ENCODE data around the gene SMC1A.

Gene SMC1A

DNA sequence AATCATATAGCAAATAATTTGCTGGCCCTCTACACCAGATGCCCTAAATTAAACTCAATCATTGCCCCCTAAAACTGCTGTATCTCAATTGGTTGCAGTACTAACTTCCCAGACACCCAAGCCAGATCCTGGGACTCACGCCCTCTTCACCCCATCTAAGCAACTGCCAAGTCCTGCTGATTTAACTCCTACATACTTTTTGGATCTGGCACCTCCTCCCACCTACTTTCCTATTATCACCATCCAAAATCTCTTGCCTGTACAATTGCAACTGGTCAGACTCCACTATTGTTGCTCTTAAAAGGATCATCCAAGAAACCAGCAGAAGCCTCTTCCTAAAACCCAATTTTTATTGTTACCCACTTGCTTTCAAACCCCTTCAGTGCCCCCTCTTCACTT is 16.4 kb upstream of the SMC1A start:
- no peak overlapping the region for H3K4me3 ChIP-seq (ENCODE audit: low read length)
- DNase-seq (ENCODE audit: low read depth), result no peak
- TF ChIP-seq, protein P1, sequence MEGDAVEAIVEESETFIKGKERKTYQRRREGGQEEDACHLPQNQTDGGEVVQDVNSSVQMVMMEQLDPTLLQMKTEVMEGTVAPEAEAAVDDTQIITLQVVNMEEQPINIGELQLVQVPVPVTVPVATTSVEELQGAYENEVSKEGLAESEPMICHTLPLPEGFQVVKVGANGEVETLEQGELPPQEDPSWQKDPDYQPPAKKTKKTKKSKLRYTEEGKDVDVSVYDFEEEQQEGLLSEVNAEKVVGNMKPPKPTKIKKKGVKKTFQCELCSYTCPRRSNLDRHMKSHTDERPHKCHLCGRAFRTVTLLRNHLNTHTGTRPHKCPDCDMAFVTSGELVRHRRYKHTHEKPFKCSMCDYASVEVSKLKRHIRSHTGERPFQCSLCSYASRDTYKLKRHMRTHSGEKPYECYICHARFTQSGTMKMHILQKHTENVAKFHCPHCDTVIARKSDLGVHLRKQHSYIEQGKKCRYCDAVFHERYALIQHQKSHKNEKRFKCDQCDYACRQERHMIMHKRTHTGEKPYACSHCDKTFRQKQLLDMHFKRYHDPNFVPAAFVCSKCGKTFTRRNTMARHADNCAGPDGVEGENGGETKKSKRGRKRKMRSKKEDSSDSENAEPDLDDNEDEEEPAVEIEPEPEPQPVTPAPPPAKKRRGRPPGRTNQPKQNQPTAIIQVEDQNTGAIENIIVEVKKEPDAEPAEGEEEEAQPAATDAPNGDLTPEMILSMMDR (IDR thresholded peaks at IDR 0.05; ENCODE audit: insufficient read depth, low read depth, low read length, missing control alignments), result no peak

DNA sequence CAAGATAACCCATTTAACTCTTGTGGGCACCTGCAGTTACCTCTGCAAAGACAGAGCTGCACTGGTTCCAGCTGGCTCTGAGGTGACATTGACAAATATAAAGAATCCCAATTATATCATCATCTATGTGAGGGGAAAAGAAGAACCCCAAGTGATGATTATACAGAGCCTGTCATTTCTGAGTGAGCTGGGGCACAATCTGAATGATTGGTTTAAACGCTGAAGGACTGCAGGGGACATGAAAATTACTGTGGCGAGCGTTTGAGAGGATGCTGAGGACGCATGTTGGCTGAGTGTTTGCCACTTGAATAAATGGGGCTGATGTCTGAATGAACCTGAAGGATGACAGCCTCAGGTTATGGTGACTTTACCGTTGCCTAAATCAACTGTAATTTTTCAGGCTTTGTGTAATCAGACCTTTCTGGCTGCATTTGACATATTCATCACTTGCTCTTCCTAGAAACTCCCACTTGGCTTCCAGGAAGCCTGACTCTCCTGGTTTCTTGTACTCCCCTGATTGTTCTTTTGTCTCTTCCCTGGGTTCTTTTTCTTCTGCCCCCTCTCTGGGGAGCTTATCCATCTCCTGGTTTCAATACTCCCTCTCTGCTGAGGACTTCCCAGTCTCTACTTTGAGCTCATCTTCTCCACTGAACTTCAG is 15.8 kb upstream of the SMC1A start:
- no peak overlapping the region for H3K4me3 ChIP-seq (ENCODE audit: low read length)
- no peak for DNase-seq (ENCODE audit: low read depth)
- TF ChIP-seq, protein P1 (IDR thresholded peaks at IDR 0.05; ENCODE audit: insufficient read depth, low read depth, low read length, missing control alignments), result no peak

DNA sequence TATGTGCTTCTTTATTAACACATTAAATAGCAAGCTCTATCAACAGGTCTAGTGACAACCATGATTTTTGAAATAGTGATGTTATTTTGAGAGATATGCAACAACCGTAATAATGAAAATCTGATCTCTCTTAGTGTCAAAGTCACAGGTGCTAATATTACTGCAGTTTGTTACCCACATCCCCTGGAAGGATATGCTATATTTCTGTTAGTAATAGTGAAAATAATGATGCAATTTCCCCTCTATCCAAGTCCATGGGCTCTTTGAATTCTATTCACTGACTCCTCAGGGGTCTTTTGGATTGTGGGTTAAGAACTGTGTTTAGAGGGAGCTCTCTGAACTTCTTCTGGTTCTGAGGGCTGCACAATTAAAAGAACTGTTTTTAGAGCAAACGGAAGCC is 14.8 kb upstream of the SMC1A start:
- no peak for DNase-seq (ENCODE audit: low read depth)
- TF ChIP-seq, protein P1 (IDR thresholded peaks at IDR 0.05; ENCODE audit: insufficient read depth, low read depth, low read length, missing control alignments), result no peak
- no peak overlapping the region for H3K4me3 ChIP-seq (ENCODE audit: low read length)

DNA sequence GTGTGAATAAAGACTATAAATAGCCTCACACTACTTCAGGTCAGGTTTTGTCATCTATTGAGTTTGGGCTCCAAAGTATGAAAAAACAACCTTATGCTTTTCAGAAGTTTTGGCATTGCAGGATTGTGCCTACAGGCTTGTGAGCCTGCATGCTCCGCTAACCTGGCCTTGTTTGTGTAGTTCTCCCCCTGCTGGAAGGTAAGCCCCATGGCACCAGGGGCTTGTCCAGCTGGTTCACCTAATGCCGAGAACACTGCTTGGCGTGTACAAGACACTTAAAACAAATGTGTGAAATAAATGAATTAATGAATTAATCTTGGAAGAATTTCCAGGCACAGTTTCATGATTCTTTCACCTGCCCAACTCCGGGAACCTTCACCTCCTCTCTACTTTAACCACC is 13.5 kb upstream of the SMC1A start:
- DNase-seq (ENCODE audit: low read depth), result peak; percentile 76
- TF ChIP-seq, protein P1 (IDR thresholded peaks at IDR 0.05; ENCODE audit: insufficient read depth, low read depth, low read length, missing control alignments), result peak; percentile 87
- H3K4me3 ChIP-seq (ENCODE audit: low read length), result no peak overlapping the region

DNA sequence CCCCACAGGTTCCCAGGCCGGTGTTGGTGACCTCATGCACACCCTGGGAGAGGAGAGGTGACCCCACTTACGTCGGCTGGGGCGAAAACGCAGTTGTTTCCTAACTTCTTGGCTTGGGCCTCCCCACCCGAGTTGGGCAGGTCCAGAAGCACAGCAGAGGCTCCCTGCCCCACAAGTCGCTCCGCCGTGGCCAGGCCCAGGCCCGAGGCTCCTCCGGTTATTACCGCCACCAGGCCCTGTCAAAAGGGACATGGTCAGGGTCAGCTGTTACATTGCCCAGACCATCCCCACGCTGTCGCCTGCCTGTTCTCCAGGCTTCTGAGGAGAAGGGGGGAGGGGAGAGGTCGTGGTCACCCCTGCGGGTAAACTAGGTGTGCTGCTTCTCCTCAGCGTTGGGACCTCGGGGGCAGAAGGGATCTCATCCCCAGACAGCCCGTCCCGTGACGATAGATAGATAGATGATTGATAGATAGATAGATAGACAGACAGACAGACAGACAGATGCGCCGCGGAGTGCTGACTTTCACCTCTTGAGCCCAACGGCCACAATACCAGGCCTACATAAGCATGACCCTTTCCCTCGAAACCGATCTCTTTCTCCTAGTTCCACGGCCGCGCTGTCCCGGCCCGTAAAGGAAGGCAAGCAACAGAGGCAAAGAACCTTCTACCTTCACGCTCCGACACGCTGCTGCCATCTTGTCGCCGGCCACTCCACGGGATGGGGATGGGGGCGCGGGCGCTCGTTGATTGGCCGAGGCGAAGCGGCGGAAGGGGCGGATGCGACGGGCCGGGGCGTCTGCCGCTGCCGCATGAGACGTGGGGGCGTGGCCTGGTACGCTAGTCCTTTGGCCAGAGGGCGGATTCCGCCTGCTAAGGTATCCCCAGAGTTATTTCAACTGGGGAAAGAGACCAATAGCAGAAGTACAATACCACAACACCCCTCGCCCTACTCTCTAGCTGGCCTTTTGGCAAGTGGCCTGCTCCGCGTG is 11.5 kb upstream of the SMC1A start, which contains the start of gene HSD17B10:
Gene HSD17B10 (minus strand): TSS at position 720 of the 989 bp plus-strand sequence. CDS start 25 bp downstream, at position 695.
- DNase-seq (ENCODE audit: low read depth), result peak; percentile 85
- TF ChIP-seq, protein P1 (IDR thresholded peaks at IDR 0.05; ENCODE audit: insufficient read depth, low read depth, low read length, missing control alignments), result no peak
- H3K4me3 ChIP-seq (ENCODE audit: low read length), result peak within 1 kb of the TSS; percentile 76

DNA sequence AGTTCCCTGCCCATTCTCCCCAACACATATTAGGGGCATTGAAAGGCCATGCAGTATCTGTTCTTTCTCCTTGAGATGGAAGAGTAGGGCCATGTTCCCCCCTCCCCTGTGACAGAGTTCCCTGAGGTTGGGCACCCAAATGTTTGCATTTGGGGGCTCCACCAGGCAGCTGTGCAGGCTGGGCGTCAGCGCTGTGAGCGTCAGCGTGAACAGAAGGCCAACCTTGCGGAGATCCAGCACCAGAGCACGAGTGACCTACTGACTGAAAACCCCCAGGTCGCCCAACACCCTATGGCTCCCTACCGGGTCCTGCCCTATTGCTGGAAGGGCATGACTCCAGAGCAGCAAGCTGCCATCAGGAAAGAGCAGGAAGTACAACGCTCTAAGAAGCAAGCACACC is 7.8 kb upstream of the SMC1A start:
- TF ChIP-seq, protein P1 (IDR thresholded peaks at IDR 0.05; ENCODE audit: insufficient read depth, low read depth, low read length, missing control alignments), result no peak
- H3K4me3 ChIP-seq (ENCODE audit: low read length), result no peak overlapping the region
- DNase-seq (ENCODE audit: low read depth), result no peak

Data from epithelial cell of esophagus (primary cell).